IMR-90 (cell line): ENCODE data around the gene SUGCT. TPM values are rescaled to one million over a fixed set of nuclear protein-coding genes. Genes with fewer than 3 reads are reported as not detected.
A peak's percentile ranks its signal among the peaks of the same experiment; 100 is the strongest.

Source experiments
- ATAC-seq: fragments of 200-7000 bp; cut with Tn5 transposase; 2 replicates; pipeline ENCODE4 v1.9.1; 2020; ENCODE audit warnings: low read depth, mild to moderate bottlenecking, moderate library complexity
- BruUV-seq: library from RNA; stranded (reverse); fragments of 400-500 nt; replicated peaks from 2 replicates; lab custom pipeline; 2021; lab: Mats Ljungman, UMichigan
- CTCF ChIA-PET: fragments of 300-600 bp; formaldehyde crosslinking; extraction: SDS; loops from one replicate; lab custom pipeline; 2021; ENCODE audit warnings: antibody characterized with exemption; lab: Yijun Ruan, JAX
- POLR2A ChIA-PET: fragments of 300-600 bp; sonication (Branson Sonifier 250); formaldehyde crosslinking; loops from one replicate; lab custom pipeline; 2022; ENCODE audit warnings: antibody characterized with exemption; ENCODE audit not compliant: unreplicated experiment; lab: Charles Lee
- DNase-seq: peaks from one replicate; pipeline ENCODE4 v3.0.0; 2013
- H2AFZ ChIP-seq: replicated peaks from 2 replicates; pipeline ENCODE3; 2013; ENCODE audit warnings: low read length, mild to moderate bottlenecking; ENCODE audit not compliant: poor library complexity
- H2AK5ac ChIP-seq: 2 replicates; pipeline ENCODE4 v1.6.1; 2013; ENCODE audit warnings: low read depth, low read length, inconsistent platforms
- H2AK9ac ChIP-seq: replicated peaks from 2 replicates; pipeline ENCODE3; 2013; ENCODE audit warnings: mild to moderate bottlenecking, low read depth, low read length, moderate library complexity; ENCODE audit not compliant: poor library complexity
- H2BK120ac ChIP-seq: 2 replicates; pipeline ENCODE4 v1.6.1; 2013; ENCODE audit warnings: low read depth, low read length, inconsistent platforms
- H2BK15ac ChIP-seq: 3 replicates; pipeline ENCODE4 v1.6.1; 2013; ENCODE audit warnings: low read depth, low read length, inconsistent platforms
- H2BK20ac ChIP-seq: 2 replicates; pipeline ENCODE4 v1.6.1; 2013; ENCODE audit warnings: low read depth, mild to moderate bottlenecking, inconsistent platforms, low read length, moderate library complexity
- H2BK5ac ChIP-seq: 2 replicates; pipeline ENCODE4 v1.6.1; 2013; ENCODE audit warnings: mild to moderate bottlenecking, low read depth, low read length, inconsistent platforms; ENCODE audit not compliant: poor library complexity, severe bottlenecking
- H3K14ac ChIP-seq: replicated peaks from 2 replicates; pipeline ENCODE4 v1.6.1; 2013; ENCODE audit warnings: low read depth, low read length, inconsistent platforms
- H3K18ac ChIP-seq: 2 replicates; pipeline ENCODE4 v1.6.1; 2013; ENCODE audit warnings: low read depth, low read length, control low read depth
- H3K23ac ChIP-seq: 2 replicates; pipeline ENCODE4 v1.6.1; 2013; ENCODE audit warnings: low read depth, low read length, inconsistent platforms
- H3K27ac ChIP-seq: 2 replicates; pipeline ENCODE4 v1.5.1; 2013; ENCODE audit warnings: mild to moderate bottlenecking, control low read depth, low read length; ENCODE audit not compliant: insufficient read depth
- H3K27me3 ChIP-seq: 2 replicates; pipeline ENCODE4 v1.6.1; 2013; ENCODE audit warnings: low read length; ENCODE audit not compliant: control insufficient read depth, insufficient read depth
- H3K36me3 ChIP-seq: 2 replicates; pipeline ENCODE4 v1.6.1; 2013; ENCODE audit warnings: low read length, mixed read lengths; ENCODE audit not compliant: control insufficient read depth, insufficient read depth
- H3K4ac ChIP-seq: 2 replicates; pipeline ENCODE4 v1.6.1; 2013; ENCODE audit warnings: low read depth, low read length, inconsistent platforms
- H3K4me1 ChIP-seq: 2 replicates; pipeline ENCODE4 v1.6.1; 2013; ENCODE audit warnings: low read length, mixed read lengths; ENCODE audit not compliant: control insufficient read depth, insufficient read depth
- H3K4me2 ChIP-seq: 2 replicates; pipeline ENCODE4 v1.6.1; 2013; ENCODE audit warnings: low read depth, mild to moderate bottlenecking, control low read depth, low read length, moderate library complexity
- H3K4me3 ChIP-seq: 2 replicates; pipeline ENCODE4 v1.5.1; 2013; ENCODE audit warnings: low read depth, mild to moderate bottlenecking, control low read depth, low read length, moderate library complexity; ENCODE audit not compliant: insufficient read depth
- H3K56ac ChIP-seq: 2 replicates; pipeline ENCODE4 v1.6.1; 2013; ENCODE audit warnings: low read length, inconsistent platforms; ENCODE audit not compliant: insufficient read depth; ENCODE audit errors: extremely low read depth
- H3K79me1 ChIP-seq, 2 experiments: 2 replicates each; pipeline ENCODE4 v1.6.1; 2013; ENCODE audit warnings: low read length in 2 of 2, inconsistent platforms in 1 of 2, low read depth in 1 of 2
- H3K9ac ChIP-seq: 2 replicates; pipeline ENCODE4 v1.6.1; 2013; ENCODE audit warnings: low read depth, low read length, control low read depth
- H3K9me1 ChIP-seq: 2 replicates; pipeline ENCODE4 v1.6.1; 2013; ENCODE audit warnings: low read length, inconsistent platforms; ENCODE audit not compliant: insufficient read depth
- H3K9me3 ChIP-seq: 2 replicates; pipeline ENCODE4 v1.6.1; 2013; ENCODE audit warnings: low read length; ENCODE audit not compliant: control insufficient read depth, insufficient read depth
- H4K20me1 ChIP-seq: 2 replicates; pipeline ENCODE4 v1.6.1; 2013; ENCODE audit warnings: low read length, inconsistent platforms; ENCODE audit not compliant: insufficient read depth
- H4K5ac ChIP-seq: 2 replicates; pipeline ENCODE4 v1.6.1; 2013; ENCODE audit warnings: mild to moderate bottlenecking, low read depth, low read length, control low read depth
- H4K8ac ChIP-seq, 2 experiments: 2 replicates each; pipeline ENCODE4 v1.6.1; 2013; ENCODE audit warnings: low read depth in 2 of 2, low read length in 2 of 2, control low read depth in 1 of 2, inconsistent platforms in 1 of 2
- H4K91ac ChIP-seq: 2 replicates; pipeline ENCODE4 v1.6.1; 2013; ENCODE audit warnings: low read depth, low read length, inconsistent platforms; ENCODE audit not compliant: insufficient read depth
- BHLHE40 ChIP-seq: fragments of 150-350 bp; IDR thresholded peaks from 2 replicates; pipeline ENCODE4 v1.6.1; 2016; ENCODE audit warnings: mild to moderate bottlenecking, low read depth, low read length
- CEBPB ChIP-seq: IDR thresholded peaks from 2 replicates; pipeline ENCODE4 v1.6.1; 2012; ENCODE audit warnings: low read depth, low read length, improper control_type of control experiment
- CHD1 ChIP-seq: IDR thresholded peaks from 2 replicates; pipeline ENCODE4 v1.6.1; 2012; ENCODE audit warnings: low read depth, low read length, improper control_type of control experiment
- FOS ChIP-seq: fragments of 150-350 bp; IDR thresholded peaks from 2 replicates; pipeline ENCODE4 v1.6.1; 2016; ENCODE audit warnings: low read depth, low read length
- MAFK ChIP-seq: IDR thresholded peaks from 2 replicates; pipeline ENCODE4 v1.6.1; 2012; ENCODE audit warnings: low read depth, low read length, improper control_type of control experiment
- MAZ ChIP-seq: IDR thresholded peaks from 2 replicates; pipeline ENCODE4 v1.6.1; 2012; ENCODE audit warnings: low read depth, mild to moderate bottlenecking, low read length, improper control_type of control experiment, moderate library complexity, borderline replicate concordance
- MXI1 ChIP-seq: IDR thresholded peaks from 2 replicates; pipeline ENCODE4 v1.6.1; 2012; ENCODE audit warnings: low read depth, mild to moderate bottlenecking, low read length, moderate library complexity, borderline replicate concordance
- RAD21 ChIP-seq: IDR thresholded peaks from 2 replicates; pipeline ENCODE4 v1.6.1; 2012; ENCODE audit warnings: low read length, improper control_type of control experiment
- RFX5 ChIP-seq: IDR thresholded peaks from 2 replicates; pipeline ENCODE4 v1.8.0; 2012; ENCODE audit warnings: low read depth, mild to moderate bottlenecking, low read length, moderate library complexity
- SMC3 ChIP-seq: fragments of 150-350 bp; IDR thresholded peaks from 2 replicates; pipeline ENCODE4 v1.6.1; 2016; ENCODE audit warnings: low read depth, mild to moderate bottlenecking, antibody characterized with exemption, low read length, moderate library complexity
- WGBS, 2 experiments: methylation state at CpG; one replicate each; pipeline versions ENCODE4 v1.1.5 to v1.1.7; 2013; ENCODE audit warnings: missing lambda C conversion rate in 2 of 2; ENCODE audit not compliant: insufficient read length in 1 of 2; ENCODE audit errors: extremely low coverage in 2 of 2; 5-methylcytosine and 5-hydroxymethylcytosine counted together
- dilution Hi-C: fragments of 300-500 bp; cut with HindIII; formaldehyde crosslinking; loops from one replicate; pipeline ENCODE4 v1.14.3; 2018; ENCODE audit warnings: low sequenced_read_pairs; ENCODE audit not compliant: unreplicated experiment
- in situ Hi-C: fragments of 300-500 bp; cut with MboI; formaldehyde crosslinking; loops from 3 replicates; pipeline ENCODE4 v1.14.3; 2019; ENCODE audit warnings: low sequenced_read_pairs, inconsistent platforms, mixed read lengths
- intact Hi-C: fragments of 100-400 bp; cut with micrococcal nuclease; formaldehyde crosslinking; loops from 2 replicates; pipeline ENCODE4 v1.10.0; 2022
- polyA plus RNA-seq, 3 experiments: library from polyadenylated mRNA; depleted of rRNA; stranded (reverse); fragments of >200 nt; gene quantifications; 2 replicates each; pipeline ENCODE4 v1.2.3, GENCODE V29; 2012; ENCODE audit warnings: low replicate concordance in 1 of 3
- total RNA-seq: library from RNA; depleted of rRNA; stranded (reverse); fragments of >200 nt; gene quantifications from 2 replicates; pipeline ENCODE4 v1.2.3, GENCODE V29; 2012
- TF ChIP-seq, protein P1 (sequence below): fragments of 150-350 bp; IDR thresholded peaks from 2 replicates; pipeline ENCODE4 v1.6.1; 2017; ENCODE audit warnings: mild to moderate bottlenecking, antibody characterized with exemption, low read length, low read depth
- TF ChIP-seq, protein P2 (sequence below): fragments of 150-350 bp; IDR thresholded peaks from 2 replicates; pipeline ENCODE4 v1.6.1; 2016; ENCODE audit warnings: low read depth, mild to moderate bottlenecking, low read length, moderate library complexity, borderline replicate concordance
- TF ChIP-seq, protein P3 (sequence below): conservative IDR thresholded peaks from 2 replicates; pipeline ENCODE4 v1.5.1; 2012; ENCODE audit warnings: mild to moderate bottlenecking, low read depth, low read length, improper control_type of control experiment

Gene SUGCT
- total and polyA plus RNA-seq, 2 of the 4 experiments (the other 2 are of a cell fraction) = 5.9 to 8.3 TPM

DNA sequence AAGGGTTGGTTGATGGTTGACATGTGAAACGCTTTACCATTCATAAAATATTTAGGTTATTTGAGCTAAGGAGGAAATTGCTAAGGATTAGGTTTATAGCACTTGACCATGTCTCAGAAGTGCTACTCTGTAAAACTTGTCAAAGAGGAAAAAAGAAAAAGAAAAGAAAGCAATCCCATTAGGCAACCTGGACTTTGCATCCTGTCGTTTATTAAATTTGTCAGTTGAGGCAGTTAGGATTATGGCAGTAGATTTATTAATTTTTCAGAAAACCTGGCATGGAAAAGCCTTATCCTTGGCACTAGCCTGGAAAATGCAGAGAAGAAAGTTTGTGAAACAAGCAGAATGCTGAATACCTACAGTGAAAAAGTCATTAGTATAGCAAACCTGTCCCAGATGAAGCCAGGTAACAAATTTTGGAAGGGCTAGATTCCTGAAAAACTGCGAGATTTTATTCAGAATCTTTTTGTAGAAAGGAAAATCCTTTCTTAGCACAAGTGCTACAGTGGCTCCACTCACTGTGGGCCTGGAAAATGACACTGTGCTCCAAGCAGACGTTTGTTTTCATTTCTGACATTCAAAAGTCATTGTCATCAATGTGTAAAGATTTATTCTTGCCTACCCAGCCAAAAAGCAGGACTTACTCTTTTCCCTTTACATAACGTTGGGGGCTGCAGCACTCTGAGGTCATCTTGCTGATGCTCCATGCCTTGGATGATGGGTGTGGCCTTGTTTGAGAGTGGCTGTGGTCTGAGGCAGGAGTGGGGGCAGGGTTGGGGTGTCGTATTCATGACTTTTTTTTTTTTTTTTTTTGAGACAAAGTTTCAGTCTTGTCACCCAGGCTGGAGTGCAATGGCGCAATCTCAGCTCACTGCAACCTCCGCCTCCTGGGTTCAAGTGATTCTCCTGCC, 664.9 kb downstream of the SUGCT start:
- Histone ChIP-seq H2BK20ac (no peak overlapping the region), H3K9ac (no peak overlapping the region), H3K18ac (no peak overlapping the region), H3K9me1 (no peaks in the 10 kb centered on the region; the same call in 1 of the 2 replicates), H3K4me2 (no peak overlapping the region), H3K14ac (no peak overlapping the region), H2BK15ac (no peak overlapping the region), H3K27ac (no peak overlapping the region), H2AK9ac (no peak overlapping the region), H3K56ac (no peak overlapping the region), H4K91ac (0 out of 2 replicates have a peak overlapping the region, but pooled peaks have one; percentile 24), H3K4ac (no peak overlapping the region), H3K9me3 (no peaks in the 10 kb centered on the region), H3K36me3 (no peaks in the 10 kb centered on the region), H4K20me1 (no peaks in the 10 kb centered on the region), H3K27me3 (no peaks in the 10 kb centered on the region), H2AFZ (no peak overlapping the region), H4K8ac (no peak overlapping the region), H3K4me1 (peaks cover 3% of the 10 kb centered on the region), H2BK5ac (no peak overlapping the region), H3K79me1 (no peaks in the 10 kb centered on the region), H4K5ac (no peak overlapping the region), H2BK120ac (peak overlapping the region; percentile 41; the same call in 1 of the 2 replicates), H3K23ac (no peak overlapping the region; the same call in 1 of the 2 replicates), H3K4me3 (no peak overlapping the region), H2AK5ac (no peak overlapping the region)
- 60% methylated on average over 1 of the region's 8 CpGs; no CpG with 5 or more reads in 1 of the 2 experiments for WGBS, 2 experiments
- ChIA-PET POLR2A (interaction anchor here (0.6 kb wide), 2 partner anchors 440 to 1080 kb away, joined by 3 to 4 read pairs; no protein-coding TSS in a partner anchor), CTCF (interaction anchor here (1.5 kb wide), 1 partner anchor 16 kb away, joined by 3 read pairs; no protein-coding TSS in a partner anchor)
- dilution Hi-C loops (no loop called here), in situ Hi-C loops (no loop called here), intact Hi-C loops (no loop called here)
- ATAC-seq (no peak), DNase-seq (no peak)
- no TSS peak for BruUV-seq
- TF ChIP-seq MXI1 (no peak), RAD21 (no peak), CEBPB (no peak), MAFK (no peak), CHD1 (no peak), FOS (no peak), RFX5 (no peak), BHLHE40 (no peak), SMC3 (no peak), MAZ (no peak)
- TF ChIP-seq, protein P1, sequence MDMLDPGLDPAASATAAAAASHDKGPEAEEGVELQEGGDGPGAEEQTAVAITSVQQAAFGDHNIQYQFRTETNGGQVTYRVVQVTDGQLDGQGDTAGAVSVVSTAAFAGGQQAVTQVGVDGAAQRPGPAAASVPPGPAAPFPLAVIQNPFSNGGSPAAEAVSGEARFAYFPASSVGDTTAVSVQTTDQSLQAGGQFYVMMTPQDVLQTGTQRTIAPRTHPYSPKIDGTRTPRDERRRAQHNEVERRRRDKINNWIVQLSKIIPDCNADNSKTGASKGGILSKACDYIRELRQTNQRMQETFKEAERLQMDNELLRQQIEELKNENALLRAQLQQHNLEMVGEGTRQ = no peak
- TF ChIP-seq, protein P2, sequence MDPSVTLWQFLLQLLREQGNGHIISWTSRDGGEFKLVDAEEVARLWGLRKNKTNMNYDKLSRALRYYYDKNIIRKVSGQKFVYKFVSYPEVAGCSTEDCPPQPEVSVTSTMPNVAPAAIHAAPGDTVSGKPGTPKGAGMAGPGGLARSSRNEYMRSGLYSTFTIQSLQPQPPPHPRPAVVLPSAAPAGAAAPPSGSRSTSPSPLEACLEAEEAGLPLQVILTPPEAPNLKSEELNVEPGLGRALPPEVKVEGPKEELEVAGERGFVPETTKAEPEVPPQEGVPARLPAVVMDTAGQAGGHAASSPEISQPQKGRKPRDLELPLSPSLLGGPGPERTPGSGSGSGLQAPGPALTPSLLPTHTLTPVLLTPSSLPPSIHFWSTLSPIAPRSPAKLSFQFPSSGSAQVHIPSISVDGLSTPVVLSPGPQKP = no peak
- TF ChIP-seq, protein P3, sequence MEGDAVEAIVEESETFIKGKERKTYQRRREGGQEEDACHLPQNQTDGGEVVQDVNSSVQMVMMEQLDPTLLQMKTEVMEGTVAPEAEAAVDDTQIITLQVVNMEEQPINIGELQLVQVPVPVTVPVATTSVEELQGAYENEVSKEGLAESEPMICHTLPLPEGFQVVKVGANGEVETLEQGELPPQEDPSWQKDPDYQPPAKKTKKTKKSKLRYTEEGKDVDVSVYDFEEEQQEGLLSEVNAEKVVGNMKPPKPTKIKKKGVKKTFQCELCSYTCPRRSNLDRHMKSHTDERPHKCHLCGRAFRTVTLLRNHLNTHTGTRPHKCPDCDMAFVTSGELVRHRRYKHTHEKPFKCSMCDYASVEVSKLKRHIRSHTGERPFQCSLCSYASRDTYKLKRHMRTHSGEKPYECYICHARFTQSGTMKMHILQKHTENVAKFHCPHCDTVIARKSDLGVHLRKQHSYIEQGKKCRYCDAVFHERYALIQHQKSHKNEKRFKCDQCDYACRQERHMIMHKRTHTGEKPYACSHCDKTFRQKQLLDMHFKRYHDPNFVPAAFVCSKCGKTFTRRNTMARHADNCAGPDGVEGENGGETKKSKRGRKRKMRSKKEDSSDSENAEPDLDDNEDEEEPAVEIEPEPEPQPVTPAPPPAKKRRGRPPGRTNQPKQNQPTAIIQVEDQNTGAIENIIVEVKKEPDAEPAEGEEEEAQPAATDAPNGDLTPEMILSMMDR = no peak
